GM12875 (cell line): ENCODE measurements around the gene UNC45B.
"Not testable (repeated sequence)": the region's sequence is repeated elsewhere in the genome, so short reads cannot be mapped to it uniquely, and the experiment has no call there.

Experiments used
- H3K4me3 ChIP-seq: one replicate; pipeline ENCODE4 v1.5.1; 2011; ENCODE audit warnings: low read depth, low read length, control low read depth
- TF ChIP-seq, protein P1 (sequence below): IDR thresholded peaks from 2 replicates; pipeline ENCODE4 v1.5.1; 2011; ENCODE audit warnings: low read depth, mild to moderate bottlenecking, control low read depth, inconsistent platforms, low read length, moderate library complexity, borderline replicate concordance; ENCODE audit not compliant: insufficient read depth

UNC45B gene, protein sequence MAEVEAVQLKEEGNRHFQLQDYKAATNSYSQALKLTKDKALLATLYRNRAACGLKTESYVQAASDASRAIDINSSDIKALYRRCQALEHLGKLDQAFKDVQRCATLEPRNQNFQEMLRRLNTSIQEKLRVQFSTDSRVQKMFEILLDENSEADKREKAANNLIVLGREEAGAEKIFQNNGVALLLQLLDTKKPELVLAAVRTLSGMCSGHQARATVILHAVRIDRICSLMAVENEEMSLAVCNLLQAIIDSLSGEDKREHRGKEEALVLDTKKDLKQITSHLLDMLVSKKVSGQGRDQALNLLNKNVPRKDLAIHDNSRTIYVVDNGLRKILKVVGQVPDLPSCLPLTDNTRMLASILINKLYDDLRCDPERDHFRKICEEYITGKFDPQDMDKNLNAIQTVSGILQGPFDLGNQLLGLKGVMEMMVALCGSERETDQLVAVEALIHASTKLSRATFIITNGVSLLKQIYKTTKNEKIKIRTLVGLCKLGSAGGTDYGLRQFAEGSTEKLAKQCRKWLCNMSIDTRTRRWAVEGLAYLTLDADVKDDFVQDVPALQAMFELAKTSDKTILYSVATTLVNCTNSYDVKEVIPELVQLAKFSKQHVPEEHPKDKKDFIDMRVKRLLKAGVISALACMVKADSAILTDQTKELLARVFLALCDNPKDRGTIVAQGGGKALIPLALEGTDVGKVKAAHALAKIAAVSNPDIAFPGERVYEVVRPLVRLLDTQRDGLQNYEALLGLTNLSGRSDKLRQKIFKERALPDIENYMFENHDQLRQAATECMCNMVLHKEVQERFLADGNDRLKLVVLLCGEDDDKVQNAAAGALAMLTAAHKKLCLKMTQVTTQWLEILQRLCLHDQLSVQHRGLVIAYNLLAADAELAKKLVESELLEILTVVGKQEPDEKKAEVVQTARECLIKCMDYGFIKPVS

DNA sequence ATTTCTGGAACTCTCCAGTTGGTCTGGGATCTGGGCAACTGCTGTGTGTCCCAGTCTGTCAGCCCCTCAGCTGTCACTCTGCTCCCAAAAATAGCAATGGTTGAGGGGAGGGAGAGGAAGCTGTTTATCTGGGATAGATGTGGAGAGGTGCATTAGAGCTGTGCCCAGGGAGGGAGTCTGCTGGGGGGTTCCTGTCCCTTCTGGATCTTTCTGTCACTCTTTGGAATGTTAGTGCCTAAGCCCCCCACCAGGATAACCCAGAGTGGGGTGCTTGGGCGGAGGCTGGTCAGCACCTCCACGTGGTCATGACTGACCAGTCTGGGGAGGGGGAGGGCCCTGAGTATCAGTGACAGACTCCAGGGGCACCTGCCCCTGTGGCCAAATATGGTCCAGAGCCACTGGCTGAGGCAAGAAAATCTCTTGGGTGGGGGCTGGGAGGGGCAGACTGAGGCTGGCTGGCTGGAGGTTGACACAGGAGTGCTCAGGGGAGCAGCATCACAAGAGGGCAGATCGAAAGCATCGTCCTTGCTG lies at the start of gene UNC45B:
Gene UNC45B (plus strand): TSS at position 443 of the 531 bp plus-strand sequence. CDS start 447 bp downstream, outside the sequence.
- no peak within 1 kb of the TSS for H3K4me3 ChIP-seq
- TF ChIP-seq, protein P1, sequence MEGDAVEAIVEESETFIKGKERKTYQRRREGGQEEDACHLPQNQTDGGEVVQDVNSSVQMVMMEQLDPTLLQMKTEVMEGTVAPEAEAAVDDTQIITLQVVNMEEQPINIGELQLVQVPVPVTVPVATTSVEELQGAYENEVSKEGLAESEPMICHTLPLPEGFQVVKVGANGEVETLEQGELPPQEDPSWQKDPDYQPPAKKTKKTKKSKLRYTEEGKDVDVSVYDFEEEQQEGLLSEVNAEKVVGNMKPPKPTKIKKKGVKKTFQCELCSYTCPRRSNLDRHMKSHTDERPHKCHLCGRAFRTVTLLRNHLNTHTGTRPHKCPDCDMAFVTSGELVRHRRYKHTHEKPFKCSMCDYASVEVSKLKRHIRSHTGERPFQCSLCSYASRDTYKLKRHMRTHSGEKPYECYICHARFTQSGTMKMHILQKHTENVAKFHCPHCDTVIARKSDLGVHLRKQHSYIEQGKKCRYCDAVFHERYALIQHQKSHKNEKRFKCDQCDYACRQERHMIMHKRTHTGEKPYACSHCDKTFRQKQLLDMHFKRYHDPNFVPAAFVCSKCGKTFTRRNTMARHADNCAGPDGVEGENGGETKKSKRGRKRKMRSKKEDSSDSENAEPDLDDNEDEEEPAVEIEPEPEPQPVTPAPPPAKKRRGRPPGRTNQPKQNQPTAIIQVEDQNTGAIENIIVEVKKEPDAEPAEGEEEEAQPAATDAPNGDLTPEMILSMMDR, result no peak

DNA sequence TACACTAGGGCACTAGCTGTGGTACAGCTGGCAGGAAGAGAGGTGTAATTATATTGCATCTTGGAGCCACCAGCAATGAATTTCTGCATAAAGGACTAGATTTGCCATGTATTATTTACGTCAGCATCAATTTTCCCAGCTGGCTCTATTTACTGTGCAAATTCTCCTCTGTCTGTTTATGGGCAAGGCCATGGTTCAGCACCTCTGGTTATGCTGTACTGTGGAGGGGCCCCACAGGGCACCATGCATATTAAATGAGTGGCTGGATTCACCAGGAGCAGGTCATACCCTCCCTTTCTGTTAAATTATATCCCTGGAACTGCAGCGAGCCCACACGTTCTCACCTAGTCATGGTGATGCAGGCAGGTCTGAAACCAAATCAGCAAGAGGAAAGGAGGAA lies 47.7 kb upstream of the UNC45B start:
- TF ChIP-seq, protein P1, result no peak
- H3K4me3 ChIP-seq, result no peak overlapping the region

GRCh38 chr17:35101036-35101435 lies 46.6 kb upstream of the UNC45B start:
- H3K4me3 ChIP-seq, result no peak overlapping the region
- TF ChIP-seq, protein P1, result no peak

DNA sequence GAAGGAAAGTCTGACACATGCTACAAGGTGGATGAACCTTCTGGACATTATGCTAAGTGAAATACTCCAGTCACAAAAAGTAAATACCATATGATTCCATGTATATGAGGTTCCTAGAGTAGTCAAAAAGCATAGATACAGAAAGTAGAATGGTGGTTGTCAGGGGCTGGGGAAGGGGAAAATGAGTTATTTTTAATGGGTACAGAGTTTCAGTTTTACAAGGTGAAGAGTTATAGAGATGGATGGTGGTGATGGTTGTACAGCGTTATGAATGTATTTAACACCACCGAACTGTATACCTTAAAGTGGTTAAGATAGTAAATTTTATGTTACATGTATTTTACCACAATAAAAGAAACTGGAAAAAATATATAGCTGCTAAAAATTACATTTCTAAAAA lies 45.9 kb upstream of the UNC45B start:
- no peak overlapping the region for H3K4me3 ChIP-seq
- TF ChIP-seq, protein P1, result no peak

- no peak overlapping the region for H3K4me3 ChIP-seq
- TF ChIP-seq, protein P1, result no peak
These were observed 44.3 kb upstream of the UNC45B start for GRCh38 chr17:35103271-35103670.

- TF ChIP-seq, protein P1, result no peak
- H3K4me3 ChIP-seq, result no peak overlapping the region
These were observed 42.7 kb upstream of the UNC45B start for GRCh38 chr17:35104844-35105450.

DNA sequence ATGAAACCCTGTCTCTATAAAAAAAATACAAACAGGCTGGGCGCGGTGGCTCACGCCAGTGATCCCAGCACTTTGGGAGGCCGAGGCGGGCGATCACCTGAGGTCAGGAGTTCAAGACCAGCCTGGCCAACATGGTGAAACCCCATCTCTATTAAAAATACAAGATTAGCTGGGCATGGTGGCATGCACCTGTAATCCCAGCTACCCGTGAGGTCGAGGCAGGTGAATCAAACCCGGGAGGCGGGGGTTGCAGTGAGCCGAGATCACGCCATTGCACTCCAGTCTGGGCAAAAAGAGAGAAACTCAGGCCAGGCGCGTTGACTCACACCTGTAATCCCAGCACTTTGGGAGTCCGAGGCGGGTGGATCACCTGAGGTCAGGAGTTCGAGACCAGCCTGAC lies 36.8 kb upstream of the UNC45B start:
- H3K4me3 ChIP-seq, result not testable (repeated sequence)
